HepG2 (cell line): Measurements from ENCODE around the gene DUS2. TPM values are rescaled to one million over a fixed set of nuclear protein-coding genes. Genes with fewer than 3 reads are reported as not detected.

Source experiments
- DR1 ChIP-seq: sonication (generic); formaldehyde crosslinking; IDR thresholded peaks from 2 replicates; pipeline ENCODE4 v1.8.0; 2021; ENCODE audit warnings: mild to moderate bottlenecking, missing genetic modification reagents, inconsistent platforms
- EED ChIP-seq: sonication (generic); formaldehyde crosslinking; IDR thresholded peaks from 2 replicates; pipeline ENCODE4 v1.5.0; 2020; ENCODE audit warnings: mild to moderate bottlenecking, missing genetic modification reagents
- FOSL2 ChIP-seq: sonication (generic); formaldehyde crosslinking; IDR thresholded peaks from 2 replicates; pipeline ENCODE4 v1.4.0; 2020; ENCODE audit warnings: missing genetic modification reagents
- NFATC3 ChIP-seq: sonication (generic); formaldehyde crosslinking; IDR thresholded peaks from 2 replicates; pipeline ENCODE4 v1.5.1; 2020; ENCODE audit warnings: mild to moderate bottlenecking, missing genetic modification reagents
- NRL ChIP-seq: sonication (generic); formaldehyde crosslinking; IDR thresholded peaks from 2 replicates; pipeline ENCODE4 v1.5.0; 2020; ENCODE audit warnings: missing genetic modification reagents, mild to moderate bottlenecking, moderate library complexity, borderline replicate concordance
- PAX8 ChIP-seq: sonication (generic); formaldehyde crosslinking; IDR thresholded peaks from 2 replicates; pipeline ENCODE4 v1.8.0; 2022; ENCODE audit warnings: mild to moderate bottlenecking, missing genetic modification reagents, borderline replicate concordance
- PHF5A ChIP-seq: IDR thresholded peaks from one replicate; pipeline ENCODE4 v1.6.1; 2018; ENCODE audit warnings: low read depth, missing genetic modification reagents; ENCODE audit not compliant: unreplicated experiment
- SPEN ChIP-seq: sonication (generic); formaldehyde crosslinking; IDR thresholded peaks from 2 replicates; pipeline ENCODE4 v1.5.1; 2020; ENCODE audit warnings: low read depth, mild to moderate bottlenecking, missing genetic modification reagents
- SRY ChIP-seq: sonication (generic); formaldehyde crosslinking; IDR thresholded peaks from 2 replicates; pipeline ENCODE4 v1.8.0; 2022; ENCODE audit warnings: mild to moderate bottlenecking, missing genetic modification reagents
- ZBTB42 ChIP-seq: sonication (generic); formaldehyde crosslinking; IDR thresholded peaks from 2 replicates; pipeline ENCODE4 v1.5.0; 2020; ENCODE audit warnings: mild to moderate bottlenecking, missing genetic modification reagents
- ZFYVE20 ChIP-seq: sonication (generic); formaldehyde crosslinking; IDR thresholded peaks from 2 replicates; pipeline ENCODE4 v1.8.0; 2023; ENCODE audit warnings: low read depth, mild to moderate bottlenecking, moderate library complexity, missing genetic modification reagents, borderline replicate concordance
- ZNF234 ChIP-seq: sonication (generic); formaldehyde crosslinking; conservative IDR thresholded peaks from 2 replicates; pipeline ENCODE4 v1.5.1; 2020; ENCODE audit warnings: mild to moderate bottlenecking, missing genetic modification reagents
- ZNF274 ChIP-seq: sonication (generic); formaldehyde crosslinking; IDR thresholded peaks from 2 replicates; pipeline ENCODE4 v1.5.1; 2020; ENCODE audit warnings: mild to moderate bottlenecking, missing genetic modification reagents
- ZNF567 ChIP-seq: sonication (generic); formaldehyde crosslinking; IDR thresholded peaks from 2 replicates; pipeline ENCODE4 v1.8.1; 2023; ENCODE audit warnings: mild to moderate bottlenecking, missing genetic modification reagents, borderline replicate concordance
- ZNF605 ChIP-seq: sonication (generic); formaldehyde crosslinking; IDR thresholded peaks from 2 replicates; pipeline ENCODE4 v1.8.0; 2022; ENCODE audit warnings: mild to moderate bottlenecking, missing genetic modification reagents
- ZNF644 ChIP-seq: IDR thresholded peaks from 2 replicates; pipeline ENCODE4 v1.6.1; 2016; ENCODE audit warnings: low read depth
- ZNF768 ChIP-seq: sonication (generic); formaldehyde crosslinking; IDR thresholded peaks from 2 replicates; pipeline ENCODE4 v1.4.0; 2020; ENCODE audit warnings: missing genetic modification reagents
- ZNF772 ChIP-seq: sonication (generic); formaldehyde crosslinking; IDR thresholded peaks from 2 replicates; pipeline ENCODE4 v1.5.0; 2020; ENCODE audit warnings: mild to moderate bottlenecking, missing genetic modification reagents
- polyA plus RNA-seq, 8 experiments: library from polyadenylated mRNA; depleted of rRNA in 3 of 8; stranded (reverse) in 7 of 8; unstranded in 1 of 8; fragments of >200 nt; fragmentation: Illumina TruSeq in 4 of 8; extraction: Trizol in 4 of 8; gene quantifications; 2 replicates each; pipeline versions ENCODE4 v1.2.1 to v1.2.3, GENCODE V29; 2011 to 2016; ENCODE audit warnings: low read depth in 4 of 8, missing spikeins in 1 of 8, mixed read lengths in 1 of 8; ENCODE audit not compliant: insufficient read depth in 1 of 8
- total RNA-seq, 5 experiments: library from RNA; depleted of rRNA; stranded (reverse); fragments of >200 nt; fragmentation: Illumina TruSeq; extraction: Trizol; gene quantifications; 2 replicates each; pipeline ENCODE4 v1.2.3, GENCODE V29; 2016; ENCODE audit warnings: low read depth in 1 of 5
- TF ChIP-seq, protein P1 (sequence below): sonication (generic); formaldehyde crosslinking; conservative IDR thresholded peaks from 2 replicates; pipeline ENCODE4 v1.8.0; 2022; ENCODE audit warnings: low read depth, missing genetic modification reagents
- TF ChIP-seq, protein P2 (sequence below): sonication (generic); formaldehyde crosslinking; IDR thresholded peaks from 2 replicates; pipeline ENCODE4 v1.4.0; 2020; ENCODE audit warnings: low read depth, mild to moderate bottlenecking, missing genetic modification reagents
- TF ChIP-seq, protein P3 (sequence below), 2 experiments: sonication (generic) in 1 of 2; formaldehyde crosslinking in 1 of 2; IDR thresholded peaks; 2 replicates each; pipeline versions ENCODE4 v1.5.1 to v1.6.1; 2011 to 2020; ENCODE audit warnings: borderline replicate concordance in 1 of 2, low read depth in 1 of 2, low read length in 1 of 2, mild to moderate bottlenecking in 1 of 2, missing genetic modification reagents in 1 of 2, moderate library complexity in 1 of 2
- TF ChIP-seq, protein P4 (sequence below): sonication (generic); formaldehyde crosslinking; conservative IDR thresholded peaks from 2 replicates; pipeline ENCODE4 v1.4.0; 2020; ENCODE audit warnings: mild to moderate bottlenecking, missing genetic modification reagents, moderate library complexity

Gene DUS2
- total and polyA plus RNA-seq, 2 of the 13 experiments (the other 11 are each of a cell fraction or from before 2014, with no cell fraction given): 17.8 to 25.1 TPM

DNA sequence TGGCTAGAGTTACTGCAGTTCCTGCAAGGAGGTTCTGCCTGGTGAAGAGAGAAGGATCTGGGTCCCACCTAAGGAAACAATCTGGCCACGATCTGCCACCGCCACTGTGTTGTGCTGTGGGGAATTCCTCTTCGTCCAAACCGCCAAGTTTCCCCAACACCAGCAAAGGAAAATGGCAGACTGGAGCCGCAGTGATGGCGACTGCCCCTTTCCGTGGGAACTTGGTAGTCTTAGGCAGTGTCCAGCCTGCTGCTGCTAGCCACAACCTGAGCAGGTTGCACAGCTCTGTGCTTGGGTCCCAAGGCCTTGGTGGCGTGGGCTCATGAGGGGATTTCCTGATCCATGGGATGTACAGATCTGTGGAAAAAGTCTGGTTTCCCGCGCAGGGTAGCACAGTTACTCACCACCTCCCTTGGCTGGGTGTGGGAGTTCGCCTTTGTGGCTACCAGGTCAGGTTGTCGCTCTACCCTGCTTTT, 90.7 kb downstream of the DUS2 start (continued):
- no peak for TF ChIP-seq NFATC3 (CRISPR knock-in tag)
- TF ChIP-seq ZNF567 (CRISPR knock-in tag): 0 out of 2 replicates have a peak, but pooled peaks have one; percentile 52
- TF ChIP-seq ZNF234: no peak
- TF ChIP-seq, protein P1, sequence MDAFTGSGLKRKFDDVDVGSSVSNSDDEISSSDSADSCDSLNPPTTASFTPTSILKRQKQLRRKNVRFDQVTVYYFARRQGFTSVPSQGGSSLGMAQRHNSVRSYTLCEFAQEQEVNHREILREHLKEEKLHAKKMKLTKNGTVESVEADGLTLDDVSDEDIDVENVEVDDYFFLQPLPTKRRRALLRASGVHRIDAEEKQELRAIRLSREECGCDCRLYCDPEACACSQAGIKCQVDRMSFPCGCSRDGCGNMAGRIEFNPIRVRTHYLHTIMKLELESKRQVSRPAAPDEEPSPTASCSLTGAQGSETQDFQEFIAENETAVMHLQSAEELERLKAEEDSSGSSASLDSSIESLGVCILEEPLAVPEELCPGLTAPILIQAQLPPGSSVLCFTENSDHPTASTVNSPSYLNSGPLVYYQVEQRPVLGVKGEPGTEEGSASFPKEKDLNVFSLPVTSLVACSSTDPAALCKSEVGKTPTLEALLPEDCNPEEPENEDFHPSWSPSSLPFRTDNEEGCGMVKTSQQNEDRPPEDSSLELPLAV: no peak
- TF ChIP-seq, protein P2, sequence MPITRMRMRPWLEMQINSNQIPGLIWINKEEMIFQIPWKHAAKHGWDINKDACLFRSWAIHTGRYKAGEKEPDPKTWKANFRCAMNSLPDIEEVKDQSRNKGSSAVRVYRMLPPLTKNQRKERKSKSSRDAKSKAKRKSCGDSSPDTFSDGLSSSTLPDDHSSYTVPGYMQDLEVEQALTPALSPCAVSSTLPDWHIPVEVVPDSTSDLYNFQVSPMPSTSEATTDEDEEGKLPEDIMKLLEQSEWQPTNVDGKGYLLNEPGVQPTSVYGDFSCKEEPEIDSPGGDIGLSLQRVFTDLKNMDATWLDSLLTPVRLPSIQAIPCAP (CRISPR knock-in tag): no peak
- no peak for TF ChIP-seq SPEN (CRISPR knock-in tag)
- peak; percentile 86; the same call in 1 of the 2 replicates for TF ChIP-seq EED (CRISPR knock-in tag)
- peak; percentile 49; the same call in 1 of the 2 replicates for TF ChIP-seq ZNF768 (CRISPR knock-in tag)
- 0 out of 2 replicates have a peak, but pooled peaks have one; percentile 27 for TF ChIP-seq ZNF772
- TF ChIP-seq ZBTB42 (CRISPR knock-in tag): no peak
- TF ChIP-seq NRL: peak; percentile 72; the same call in 1 of the 2 replicates
- no peak for TF ChIP-seq PAX8 (CRISPR knock-in tag)
- TF ChIP-seq, protein P3, sequence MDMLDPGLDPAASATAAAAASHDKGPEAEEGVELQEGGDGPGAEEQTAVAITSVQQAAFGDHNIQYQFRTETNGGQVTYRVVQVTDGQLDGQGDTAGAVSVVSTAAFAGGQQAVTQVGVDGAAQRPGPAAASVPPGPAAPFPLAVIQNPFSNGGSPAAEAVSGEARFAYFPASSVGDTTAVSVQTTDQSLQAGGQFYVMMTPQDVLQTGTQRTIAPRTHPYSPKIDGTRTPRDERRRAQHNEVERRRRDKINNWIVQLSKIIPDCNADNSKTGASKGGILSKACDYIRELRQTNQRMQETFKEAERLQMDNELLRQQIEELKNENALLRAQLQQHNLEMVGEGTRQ (IDR thresholded peaks at IDR 0.05; ENCODE audit: low read depth, low read length): no peak
- TF ChIP-seq, protein P3 (CRISPR knock-in tag; IDR thresholded peaks at IDR 0.05; ENCODE audit: borderline replicate concordance): peak; percentile 33; the same call in 1 of the 2 replicates
- TF ChIP-seq SRY (CRISPR knock-in tag): peak; percentile 70; the same call in 1 of the 2 replicates
- TF ChIP-seq ZNF274: 0 out of 2 replicates have a peak, but pooled peaks have one; percentile 66
- TF ChIP-seq, protein P4, sequence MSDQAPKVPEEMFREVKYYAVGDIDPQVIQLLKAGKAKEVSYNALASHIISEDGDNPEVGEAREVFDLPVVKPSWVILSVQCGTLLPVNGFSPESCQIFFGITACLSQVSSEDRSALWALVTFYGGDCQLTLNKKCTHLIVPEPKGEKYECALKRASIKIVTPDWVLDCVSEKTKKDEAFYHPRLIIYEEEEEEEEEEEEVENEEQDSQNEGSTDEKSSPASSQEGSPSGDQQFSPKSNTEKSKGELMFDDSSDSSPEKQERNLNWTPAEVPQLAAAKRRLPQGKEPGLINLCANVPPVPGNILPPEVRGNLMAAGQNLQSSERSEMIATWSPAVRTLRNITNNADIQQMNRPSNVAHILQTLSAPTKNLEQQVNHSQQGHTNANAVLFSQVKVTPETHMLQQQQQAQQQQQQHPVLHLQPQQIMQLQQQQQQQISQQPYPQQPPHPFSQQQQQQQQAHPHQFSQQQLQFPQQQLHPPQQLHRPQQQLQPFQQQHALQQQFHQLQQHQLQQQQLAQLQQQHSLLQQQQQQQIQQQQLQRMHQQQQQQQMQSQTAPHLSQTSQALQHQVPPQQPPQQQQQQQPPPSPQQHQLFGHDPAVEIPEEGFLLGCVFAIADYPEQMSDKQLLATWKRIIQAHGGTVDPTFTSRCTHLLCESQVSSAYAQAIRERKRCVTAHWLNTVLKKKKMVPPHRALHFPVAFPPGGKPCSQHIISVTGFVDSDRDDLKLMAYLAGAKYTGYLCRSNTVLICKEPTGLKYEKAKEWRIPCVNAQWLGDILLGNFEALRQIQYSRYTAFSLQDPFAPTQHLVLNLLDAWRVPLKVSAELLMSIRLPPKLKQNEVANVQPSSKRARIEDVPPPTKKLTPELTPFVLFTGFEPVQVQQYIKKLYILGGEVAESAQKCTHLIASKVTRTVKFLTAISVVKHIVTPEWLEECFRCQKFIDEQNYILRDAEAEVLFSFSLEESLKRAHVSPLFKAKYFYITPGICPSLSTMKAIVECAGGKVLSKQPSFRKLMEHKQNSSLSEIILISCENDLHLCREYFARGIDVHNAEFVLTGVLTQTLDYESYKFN: no peak
- TF ChIP-seq ZNF605 (CRISPR knock-in tag): peak; percentile 2; the same call in 1 of the 2 replicates
- no peak for TF ChIP-seq ZFYVE20 (CRISPR knock-in tag)
- 0 out of 2 replicates have a peak, but pooled peaks have one; percentile 12 for TF ChIP-seq ZNF644 (CRISPR knock-in tag)
- TF ChIP-seq PHF5A (CRISPR knock-in tag): no peak
- no peak for TF ChIP-seq FOSL2 (CRISPR knock-in tag)
- TF ChIP-seq DR1 (CRISPR knock-in tag): no peak
